ENCODE data around the gene GPRC5C.
"Not testable (repeated sequence)": the region's sequence is repeated elsewhere in the genome, so short reads cannot be mapped to it uniquely, and the experiment has no call there.

GPRC5C gene

GRCh38 chr17:74431568-74432423, at the start of gene GPRC5C:
Gene GPRC5C (plus strand): TSS chr17:74432088. CDS start chr17:74439777, 7,689 bp downstream.
- peak; percentile 53 for DNase-seq

DNA sequence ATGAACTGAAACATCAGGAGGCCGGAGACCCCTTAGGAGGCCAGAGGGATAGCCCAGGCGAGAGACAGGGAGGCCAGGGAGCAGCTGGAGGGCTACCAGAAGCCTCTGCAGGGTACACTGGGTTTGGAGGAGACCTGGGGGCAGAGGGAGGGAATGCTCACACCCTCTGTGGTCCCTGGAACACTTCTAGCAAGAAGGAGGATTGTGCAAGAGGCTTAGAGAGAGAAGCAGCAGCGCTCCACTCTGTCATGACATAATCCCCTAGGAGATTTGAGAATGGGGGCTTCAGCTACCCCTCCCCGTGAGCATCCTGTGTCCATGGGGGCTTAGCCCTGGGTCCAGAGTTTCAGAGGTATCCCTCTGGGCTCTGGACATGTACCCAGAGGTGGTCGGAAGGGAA, 48.7 kb upstream of the GPRC5C start:
- no peak for DNase-seq

- DNase-seq: no peak
Observed at GRCh38 chr17:74385201-74385600, 46.7 kb upstream of the GPRC5C start.

GRCh38 chr17:74386386-74386785, 45.5 kb upstream of the GPRC5C start:
- DNase-seq: no peak

GRCh38 chr17:74387365-74388218, 44.3 kb upstream of the GPRC5C start:
- DNase-seq: no peak

DNA sequence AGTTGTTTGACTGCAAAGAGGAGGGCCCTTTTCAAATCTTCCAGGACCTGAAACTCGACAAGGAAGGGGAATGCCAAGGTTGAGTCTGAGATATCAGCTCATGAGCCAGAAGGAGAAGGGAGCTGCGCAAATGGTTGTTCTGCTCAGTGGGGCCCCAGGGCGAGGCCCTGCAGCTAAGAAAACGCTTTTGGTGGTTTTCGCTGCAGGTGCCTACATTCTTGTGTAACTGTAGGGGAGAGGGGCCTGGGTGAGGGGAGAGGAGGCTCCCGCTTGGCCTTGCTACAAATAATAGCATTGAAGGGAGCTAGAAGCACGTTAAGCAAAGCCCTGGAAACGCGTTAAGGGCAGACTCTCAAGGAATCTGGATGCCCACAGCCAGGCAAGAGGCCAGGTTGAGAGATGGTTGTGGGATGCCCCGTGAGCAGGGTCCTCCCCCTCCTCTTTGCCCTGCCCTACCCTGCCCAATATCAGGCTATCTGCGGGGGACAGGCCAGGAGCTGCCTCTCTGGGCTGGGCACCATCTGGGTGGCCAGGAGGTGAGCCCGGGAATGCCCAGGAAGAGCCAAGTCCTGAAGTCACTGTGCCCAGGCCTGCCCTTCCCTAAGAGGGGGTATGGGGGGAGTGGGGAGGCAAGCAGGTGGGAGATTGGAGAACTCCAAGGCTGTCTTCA, 42.7 kb upstream of the GPRC5C start:
- DNase-seq: no peak

DNA sequence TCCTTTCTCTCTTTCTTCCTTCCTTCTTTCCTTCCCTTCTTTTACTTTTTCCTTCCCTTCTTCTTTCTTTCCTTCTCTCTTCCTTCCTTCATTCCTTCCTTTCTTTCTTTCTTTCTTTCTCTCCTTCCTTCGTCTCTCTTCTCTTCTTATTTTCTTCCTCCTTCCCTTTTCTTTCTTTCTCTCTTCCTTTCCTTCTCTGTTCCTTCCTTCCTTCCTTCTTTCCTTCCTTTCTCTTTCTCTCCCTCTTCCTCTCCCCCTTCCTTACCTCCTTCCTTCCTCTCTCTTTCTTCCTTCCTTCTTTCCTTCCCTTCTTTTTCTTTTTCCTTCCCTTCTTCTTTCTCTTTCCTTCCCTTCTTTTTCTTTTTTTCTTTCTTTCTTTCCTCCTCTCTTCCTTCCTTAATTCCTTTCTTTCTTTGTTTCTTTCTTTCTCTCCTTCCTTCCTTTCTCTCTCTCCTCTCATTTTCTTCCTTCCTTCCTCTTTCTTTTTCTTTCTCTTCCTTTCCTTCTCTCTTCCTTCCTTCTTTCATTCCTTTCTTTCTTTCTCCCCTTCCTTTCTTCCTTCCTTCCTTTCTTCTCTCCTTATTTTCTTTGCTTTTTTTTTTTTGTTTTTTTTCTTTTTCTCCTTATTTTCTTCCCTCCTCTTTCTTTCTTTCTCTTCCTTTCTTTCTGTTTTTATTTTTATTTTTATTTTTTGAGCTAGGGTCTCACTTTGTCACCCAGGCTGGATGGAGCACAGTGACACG, 41.8 kb upstream of the GPRC5C start:
- DNase-seq: no peak

GRCh38 chr17:74390680-74391653, 40.9 kb upstream of the GPRC5C start:
- DNase-seq: no peak

- no peak for DNase-seq
Observed at GRCh38 chr17:74391771-74392170, 40.1 kb upstream of the GPRC5C start.

DNA sequence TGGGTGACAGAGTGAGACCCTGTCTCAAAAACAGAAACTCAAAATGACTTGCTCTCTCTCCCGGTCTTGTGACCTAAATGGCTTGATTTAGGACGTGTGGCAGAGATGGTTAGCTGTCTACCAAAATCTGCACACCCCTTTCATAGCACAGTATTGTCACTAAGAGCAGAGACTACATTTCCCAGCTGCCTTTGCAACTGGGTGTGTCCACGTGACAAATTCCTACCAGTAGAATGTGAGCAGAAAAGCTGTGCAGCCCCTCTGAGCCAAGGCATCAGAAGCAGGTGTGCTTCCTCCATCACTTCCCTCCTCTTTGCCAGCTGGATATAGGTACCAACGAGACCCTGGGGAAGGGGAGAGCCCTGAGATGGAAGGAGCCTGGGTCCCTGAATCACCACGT, 39.0 kb upstream of the GPRC5C start:
- DNase-seq: no peak

DNA sequence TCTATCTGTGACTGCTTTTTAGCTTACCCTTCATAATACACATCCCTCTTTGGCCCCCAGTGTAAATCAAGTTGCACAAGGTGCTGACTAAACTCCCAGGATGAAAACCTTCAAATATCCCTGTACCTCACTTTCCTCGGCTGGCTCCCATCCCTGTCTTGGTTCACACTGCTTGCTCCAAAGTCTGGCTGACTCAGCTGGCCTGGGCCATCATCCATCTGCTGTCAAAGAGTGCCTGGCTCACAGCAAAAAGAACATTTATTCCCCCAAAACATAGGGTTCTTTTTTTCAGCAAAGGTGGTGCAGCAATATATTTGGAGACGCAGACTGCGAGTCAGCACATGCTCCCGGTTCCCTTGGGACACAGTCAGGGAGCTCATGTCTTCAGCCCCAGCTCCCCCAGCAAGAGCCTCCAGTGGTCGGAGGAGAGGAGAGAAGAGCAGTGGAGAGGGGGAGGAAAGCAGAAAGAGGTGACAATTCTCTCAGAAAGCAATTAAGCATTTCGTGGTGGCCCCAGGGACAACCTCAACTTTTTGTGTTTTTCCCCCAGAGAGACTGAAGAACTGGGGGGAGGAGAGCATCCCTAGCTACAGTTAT, 38.4 kb upstream of the GPRC5C start:
- DNase-seq: no peak

DNA sequence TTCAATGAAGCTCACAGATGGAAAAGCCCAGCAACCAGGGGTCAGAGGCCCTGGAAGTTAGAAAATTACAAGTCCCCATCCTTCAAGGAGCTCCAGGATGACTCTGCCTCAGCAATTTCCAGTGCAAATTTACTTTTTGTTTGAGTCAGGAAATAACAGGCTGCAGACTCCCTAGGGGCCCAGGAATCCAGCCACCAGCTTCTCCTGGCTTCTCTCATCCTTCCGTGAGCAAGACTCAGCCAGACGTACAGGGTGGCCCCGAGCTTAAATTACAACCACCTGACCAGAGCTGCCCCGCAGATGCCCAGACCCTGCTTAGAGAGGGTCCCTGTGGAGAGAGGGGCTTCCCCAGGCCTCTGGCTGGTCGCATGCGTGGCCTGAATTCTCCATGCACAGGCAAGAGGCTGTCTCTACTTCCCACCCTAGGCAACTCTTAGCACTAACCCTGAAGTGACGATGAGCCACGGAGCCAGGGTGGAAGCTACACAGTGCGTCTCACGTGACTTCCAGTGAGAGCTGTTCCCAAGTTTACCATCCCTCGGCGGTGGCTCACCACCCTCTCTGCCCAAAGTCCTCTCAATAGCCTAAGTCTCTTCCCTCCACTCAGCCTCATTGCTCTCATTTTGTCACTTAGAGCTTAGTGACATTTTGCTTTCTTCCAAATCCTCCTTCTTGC, 37.5 kb upstream of the GPRC5C start:
- DNase-seq: no peak

- DNase-seq: no peak
Observed at GRCh38 chr17:74394977-74395376, 36.9 kb upstream of the GPRC5C start.

GRCh38 chr17:74396567-74396966, 35.3 kb upstream of the GPRC5C start:
- no peak for DNase-seq

GRCh38 chr17:74402048-74402447, 29.8 kb upstream of the GPRC5C start:
- DNase-seq: no peak

DNA sequence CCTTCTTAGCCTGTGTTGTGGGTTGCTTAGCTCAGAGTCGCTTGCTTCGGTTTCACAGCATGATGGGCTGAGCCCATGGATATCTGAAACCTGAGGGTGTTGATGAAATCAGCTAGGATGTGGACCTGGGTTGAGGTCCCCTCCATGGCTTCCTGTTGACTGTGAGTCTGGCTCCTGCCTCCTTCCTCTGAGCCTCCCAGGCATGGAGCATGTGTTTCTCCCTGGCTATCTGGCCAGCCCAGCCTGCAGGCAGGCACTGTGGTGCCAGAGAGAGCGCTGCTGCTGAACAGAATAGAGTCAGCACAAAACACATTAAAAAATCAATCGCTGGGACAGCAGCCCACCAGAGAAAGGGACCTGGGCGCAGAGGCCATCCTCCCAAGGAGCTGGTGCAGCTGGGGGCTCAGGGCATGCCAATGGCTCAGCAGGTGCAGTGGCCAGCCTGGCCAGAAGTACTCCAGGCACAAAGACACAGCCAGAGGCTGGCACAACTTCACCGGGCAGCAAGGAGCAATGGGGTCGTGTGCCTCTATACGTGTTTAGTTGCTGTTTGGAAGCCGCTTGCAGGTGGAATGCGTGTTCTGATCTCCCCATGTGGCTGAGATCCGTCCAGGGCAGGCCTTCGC, 28.3 kb upstream of the GPRC5C start:
- DNase-seq: no peak

DNA sequence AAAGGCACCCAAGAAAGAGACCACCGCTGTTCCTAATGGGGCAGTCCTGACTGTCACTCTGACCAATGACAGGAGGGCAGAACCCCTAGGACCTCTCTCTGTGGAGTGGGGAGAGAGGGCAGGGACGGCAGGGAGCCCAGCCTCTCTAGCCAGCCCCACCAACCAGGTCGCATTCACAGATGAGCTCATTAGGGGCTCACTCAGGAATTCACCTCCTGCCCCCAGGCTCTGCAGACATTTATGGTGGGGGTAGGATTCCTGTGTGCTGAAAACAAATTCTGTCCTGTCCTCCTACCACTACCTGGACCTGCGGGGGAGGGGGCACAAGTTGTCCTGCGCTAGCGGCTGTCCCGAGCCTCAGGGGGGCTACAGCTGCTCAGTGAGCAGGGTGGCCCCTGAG, 27.7 kb upstream of the GPRC5C start:
- no peak for DNase-seq

- no peak for DNase-seq
Observed at GRCh38 chr17:74404789-74405188, 27.1 kb upstream of the GPRC5C start.

- DNase-seq: not testable (repeated sequence)
Observed at GRCh38 chr17:74405311-74405710, 26.6 kb upstream of the GPRC5C start.

DNA sequence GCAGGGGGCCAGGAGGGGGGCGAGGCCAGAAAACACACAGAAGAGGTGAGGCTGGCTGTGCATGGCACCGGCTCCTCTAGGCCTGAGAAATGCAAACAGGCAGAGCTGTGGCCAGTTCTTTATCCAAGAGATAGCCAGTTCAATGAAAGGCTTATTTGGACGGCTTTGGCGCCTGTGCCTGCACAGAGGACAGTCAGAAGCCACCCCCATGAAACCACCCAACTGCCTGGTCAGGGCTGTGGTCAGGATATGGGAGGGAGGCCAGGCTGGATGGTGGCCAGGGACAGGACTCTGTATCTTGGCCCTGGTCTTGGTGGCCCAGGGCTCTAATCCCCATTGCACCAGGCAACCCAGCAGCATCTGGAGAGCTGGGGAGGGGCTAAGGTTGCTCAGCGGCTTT, 24.5 kb upstream of the GPRC5C start:
- DNase-seq: no peak
